PC-3 (cell line): ENCODE measurements around the gene TMED1.
"Not testable (repeated sequence)": the region's sequence is repeated elsewhere in the genome, so short reads cannot be mapped to it uniquely, and the experiment has no call there.

ENCODE experiments used
- CTCF ChIP-seq: fragments of 300-600 bp; sonication (generic); conservative IDR thresholded peaks from 2 replicates; pipeline ENCODE4 v1.5.1; 2017; ENCODE audit warnings: antibody characterized with exemption, low read depth, mild to moderate bottlenecking, low read length
- EZH2 ChIP-seq: fragments of 300-600 bp; sonication (generic); IDR thresholded peaks from one replicate; pipeline ENCODE4 v1.6.1; 2017; ENCODE audit warnings: antibody characterized with exemption, mild to moderate bottlenecking, low read length; ENCODE audit not compliant: unreplicated experiment
- EZH2phosphoT487 ChIP-seq: fragments of 300-600 bp; sonication (generic); IDR thresholded peaks from 2 replicates; pipeline ENCODE4 v1.6.1; 2018; ENCODE audit warnings: mild to moderate bottlenecking, antibody characterized with exemption, low read length, borderline replicate concordance

GRCh38 chr19:10856899-10857298, 20.9 kb upstream of the TMED1 start:
- not testable (repeated sequence) for TF ChIP-seq CTCF, EZH2, EZH2phosphoT487
